ENCODE results near the gene PTRH1. TPM values are rescaled to one million over a fixed set of nuclear protein-coding genes. Genes with fewer than 3 reads are reported as not detected.

Gene PTRH1
- total RNA-seq, 4 donors from 2014 or later = 16.9 to 38.6 (median 26.3) TPM

- peak overlapping the region; percentile 84 to 90 (median 87) for H3K27ac ChIP-seq
Observed at GRCh38 chr9:127741831-127742434, 26.5 kb upstream of the PTRH1 start.

GRCh38 chr9:127739614-127740330, 24.3 kb upstream of the PTRH1 start:
- DNase-seq (peak; percentile 38 to 61), ATAC-seq (peak in 1 of 2 donors; percentile 16)
- in situ Hi-C loops (cut with MboI; ENCODE audit: low sequenced_read_pairs in 4 of 4) (loop anchor here (5.0 to 10.0 kb wide), 7 partner anchors 43 to 235 kb away; partner anchors contain the start of gene CDK9 (in 1 of the 4)), intact Hi-C loops (cut with DNase I; ENCODE audit: low total_unique reads) (loop anchor here (1.0 kb wide), 3 partner anchors 32 to 180 kb away; no protein-coding TSS in a partner anchor)
- H3K4me3 ChIP-seq = no peak overlapping the region
- no peaks in the 10 kb centered on the region for H3K27me3 ChIP-seq
- no peak for TF ChIP-seq CTCF (IDR thresholded peaks at IDR 0.05 in 4 of 5, conservative IDR thresholded peaks at IDR 0.05 in 1 of 5)
- TF ChIP-seq POLR2A (IDR thresholded peaks at IDR 0.05) = no peak
- peak overlapping the region; percentile 86 to 93 (median 89) for H3K27ac ChIP-seq
- peaks cover 19 to 30% of the 10 kb centered on the region in 2 donors for H3K4me1 ChIP-seq
- no peaks in the 10 kb centered on the region for H3K36me3 ChIP-seq
- no peaks in the 10 kb centered on the region for H3K9me3 ChIP-seq

More at GRCh38 chr9:127741831-127742434, 26.5 kb upstream of the PTRH1 start:
- H3K4me1 ChIP-seq = peaks cover 11 to 21% of the 10 kb centered on the region in 2 donors
- ATAC-seq (no peak), DNase-seq (peak; percentile 52 to 75)
- no peaks in the 10 kb centered on the region for H3K36me3 ChIP-seq
- H3K4me3 ChIP-seq = peak overlapping the region in 2 of 4 donors; percentile 10 to 26
- no peak for TF ChIP-seq CTCF (IDR thresholded peaks at IDR 0.05 in 4 of 5, conservative IDR thresholded peaks at IDR 0.05 in 1 of 5)
- peak in 1 of 2 donors; percentile 7 for TF ChIP-seq POLR2A (IDR thresholded peaks at IDR 0.05)
- no peaks in the 10 kb centered on the region for H3K27me3 ChIP-seq
- intact Hi-C loops (cut with DNase I; ENCODE audit: low total_unique reads) = no loop called here
- in situ Hi-C loops (cut with MboI; ENCODE audit: low sequenced_read_pairs in 4 of 4) = no loop called here
- no peaks in the 10 kb centered on the region for H3K9me3 ChIP-seq

GRCh38 chr9:127738666-127739065, 23.2 kb upstream of the PTRH1 start:
- intact Hi-C loops (cut with DNase I; ENCODE audit: low total_unique reads) = loop anchor here (1.0 kb wide), 1 partner anchor 181 kb away; no protein-coding TSS in a partner anchor

More at GRCh38 chr9:127738666-127739065, 23.2 kb upstream of the PTRH1 start:
- TF ChIP-seq POLR2A (IDR thresholded peaks at IDR 0.05) (no peak), CTCF (IDR thresholded peaks at IDR 0.05 in 4 of 5, conservative IDR thresholded peaks at IDR 0.05 in 1 of 5) (no peak)
- ATAC-seq (no peak), DNase-seq (no peak)
- Histone ChIP-seq H3K9me3 (no peaks in the 10 kb centered on the region), H3K4me1 (peaks cover 25 to 37% of the 10 kb centered on the region in 2 donors), H3K4me3 (no peak overlapping the region), H3K27me3 (no peaks in the 10 kb centered on the region), H3K36me3 (no peaks in the 10 kb centered on the region), H3K27ac (no peak overlapping the region)
- in situ Hi-C loops (cut with MboI; ENCODE audit: low sequenced_read_pairs in 4 of 4) = loop anchor here (5.0 to 10.0 kb wide), 7 partner anchors 44 to 234 kb away; partner anchors contain the start of gene CDK9 (in 1 of the 4)
